Activated T-helper 1 cell treated with anti-CD3 and anti-CD28 coated beads, Interleukin-12 subunit alpha, Interleukin-12 subunit beta, Interleukin-2, Interleukin-4 antibody, amounts not matched to agents 30 ng/mL and 10 ng/mL and 1 ng/mL, durations not matched to agents 14 hours and 24 hours and 36 hours (primary cell): ENCODE results near the gene RBMS3. TPM values are rescaled to one million over a fixed set of nuclear protein-coding genes. Genes with fewer than 3 reads are reported as not detected.
"Not testable (repeated sequence)": the region's sequence is repeated elsewhere in the genome, so short reads cannot be mapped to it uniquely, and the experiment has no call there.

Source experiments
- DNase-seq: peaks from one replicate; pipeline ENCODE4 v3.0.0; 2021; ENCODE audit warnings: low spot score
- H3K27ac Mint-ChIP-seq: one replicate; pipeline ENCODE4 v1.8.0; 2021; ENCODE audit warnings: mild to moderate bottlenecking, mixed read lengths
- H3K27me3 Mint-ChIP-seq: one replicate; pipeline ENCODE4 v1.8.0; 2022; ENCODE audit warnings: mild to moderate bottlenecking, moderate library complexity, mixed read lengths; ENCODE audit not compliant: insufficient read depth
- H3K36me3 Mint-ChIP-seq: one replicate; pipeline ENCODE4 v1.8.0; 2021; ENCODE audit warnings: low read depth, mixed read lengths
- H3K4me1 Mint-ChIP-seq: one replicate; pipeline ENCODE4 v1.8.0; 2021; ENCODE audit warnings: low read depth, mixed read lengths
- H3K4me3 Mint-ChIP-seq: one replicate; pipeline ENCODE4 v1.8.0; 2021; ENCODE audit warnings: mild to moderate bottlenecking, moderate library complexity, mixed read lengths
- H3K9me3 Mint-ChIP-seq: one replicate; pipeline ENCODE4 v1.8.0; 2021; ENCODE audit warnings: mixed read lengths
- intact Hi-C: fragments of 100-400 bp; cut with micrococcal nuclease; formaldehyde crosslinking; loops from one replicate; pipeline ENCODE4 v1.15.1; 2024
- total RNA-seq: library from RNA; stranded (reverse); gene quantifications from 2 replicates; pipeline ENCODE4 v1.2.3, GENCODE V29; 2022

Gene RBMS3
- total RNA-seq, 1 donor from 2014 or later = 3.7 TPM

DNA sequence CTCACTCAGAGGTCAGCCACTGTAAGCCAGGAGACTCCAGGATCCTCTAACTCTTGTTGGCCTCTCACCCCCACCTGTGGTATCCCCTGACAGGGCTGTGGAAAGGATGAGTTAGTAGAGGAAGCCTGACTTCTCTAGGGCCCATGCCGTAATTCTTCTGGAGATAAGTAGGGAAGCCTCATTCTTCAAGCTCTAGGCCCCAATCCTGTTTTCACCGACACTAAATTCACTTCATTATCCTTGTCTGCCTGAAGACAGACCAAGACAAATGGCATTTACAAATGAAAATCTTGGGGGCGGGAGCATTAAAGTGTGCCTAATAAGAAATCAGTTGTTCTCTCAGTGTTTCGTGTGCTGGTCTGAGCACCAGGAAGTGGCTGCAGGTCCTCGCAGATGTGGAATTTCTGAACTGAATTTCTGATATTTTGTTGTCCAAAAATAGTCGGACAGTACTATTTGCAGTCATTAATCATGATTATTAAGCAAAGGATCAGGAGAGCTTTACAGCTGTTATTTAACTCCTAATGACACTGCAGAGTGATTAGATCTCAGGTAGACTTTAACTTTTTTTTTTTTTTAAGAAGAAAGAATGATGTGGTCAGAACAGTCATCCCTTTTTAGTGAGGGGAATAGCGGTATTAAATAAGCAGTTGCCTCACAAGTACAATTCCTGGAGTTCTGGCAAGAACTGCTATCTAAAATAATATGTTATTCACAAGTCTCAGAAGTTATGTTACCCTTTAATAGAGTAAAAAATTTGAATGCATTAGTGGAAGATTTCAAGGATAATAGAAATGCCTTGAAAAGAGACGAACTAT lies 58.4 kb downstream of the RBMS3 start:
- Mint-ChIP-seq H3K27ac (no peak overlapping the region), H3K4me3 (no peak overlapping the region), H3K27me3 (no peaks in the 10 kb centered on the region), H3K4me1 (no peaks in the 10 kb centered on the region), H3K36me3 (no peaks in the 10 kb centered on the region), H3K9me3 (no peaks in the 10 kb centered on the region)
- no peak for DNase-seq
- intact Hi-C loops = no loop called here

DNA sequence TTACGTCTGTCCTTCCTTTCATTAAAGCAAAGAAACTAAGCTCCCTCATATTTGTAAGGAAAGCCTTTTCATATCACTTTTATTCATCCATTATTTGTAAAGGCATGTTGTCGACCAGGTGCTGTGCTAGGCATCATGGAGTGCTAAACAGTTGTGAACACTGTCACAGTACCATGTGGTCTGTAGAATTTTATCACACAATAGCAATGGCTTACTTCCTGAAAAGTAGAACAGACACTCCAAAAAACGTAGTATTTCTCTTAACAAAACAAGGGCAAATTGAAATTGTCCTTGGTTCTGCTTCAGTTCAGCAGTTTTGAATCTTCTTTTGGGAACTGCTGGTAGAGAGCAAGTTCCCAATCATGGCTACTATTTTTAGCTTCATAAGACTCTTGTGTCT lies 63.3 kb downstream of the RBMS3 start:
- Mint-ChIP-seq H3K27me3 (peaks cover 5% of the 10 kb centered on the region), H3K4me1 (no peaks in the 10 kb centered on the region), H3K36me3 (no peaks in the 10 kb centered on the region), H3K4me3 (no peak overlapping the region), H3K9me3 (no peaks in the 10 kb centered on the region), H3K27ac (no peak overlapping the region)
- DNase-seq = no peak
- intact Hi-C loops = no loop called here

- H3K27ac Mint-ChIP-seq = no peak overlapping the region
- peaks cover 5% of the 10 kb centered on the region for H3K27me3 Mint-ChIP-seq
- intact Hi-C loops = no loop called here
- no peaks in the 10 kb centered on the region for H3K36me3 Mint-ChIP-seq
- no peaks in the 10 kb centered on the region for H3K4me1 Mint-ChIP-seq
- H3K4me3 Mint-ChIP-seq = no peak overlapping the region
- DNase-seq = no peak
- H3K9me3 Mint-ChIP-seq = no peaks in the 10 kb centered on the region
These were observed 64.1 kb downstream of the RBMS3 start for GRCh38 chr3:29344935-29345334.

- Mint-ChIP-seq H3K27ac (no peak overlapping the region), H3K9me3 (no peaks in the 10 kb centered on the region), H3K4me1 (no peaks in the 10 kb centered on the region), H3K27me3 (peaks cover 5% of the 10 kb centered on the region), H3K36me3 (no peaks in the 10 kb centered on the region), H3K4me3 (no peak overlapping the region)
- intact Hi-C loops = no loop called here
- no peak for DNase-seq
These were observed 64.8 kb downstream of the RBMS3 start for GRCh38 chr3:29345516-29346300.

DNA sequence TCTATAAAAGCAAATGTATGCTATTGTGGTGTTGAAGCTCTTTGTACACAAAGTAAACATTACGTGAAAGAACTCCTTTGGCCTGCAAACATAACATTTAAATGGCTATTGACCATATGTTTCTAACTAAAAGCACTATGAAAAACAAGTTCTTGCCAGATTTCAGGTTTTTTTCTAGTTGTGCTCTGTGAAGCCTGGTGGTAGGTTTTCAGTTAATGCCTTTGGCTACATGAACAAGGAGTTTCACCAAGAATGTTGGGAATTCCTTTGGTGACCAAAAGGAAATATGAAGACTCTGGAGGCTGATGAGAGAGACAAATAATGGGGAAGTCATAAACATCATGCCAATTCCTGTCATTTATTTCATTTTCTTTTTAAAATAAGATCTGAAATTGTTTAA lies 66.0 kb downstream of the RBMS3 start:
- H3K27ac Mint-ChIP-seq = no peak overlapping the region
- no peaks in the 10 kb centered on the region for H3K36me3 Mint-ChIP-seq
- no peaks in the 10 kb centered on the region for H3K4me1 Mint-ChIP-seq
- DNase-seq = no peak
- no peak overlapping the region for H3K4me3 Mint-ChIP-seq
- intact Hi-C loops = no loop called here
- no peaks in the 10 kb centered on the region for H3K9me3 Mint-ChIP-seq
- H3K27me3 Mint-ChIP-seq = peaks cover 5% of the 10 kb centered on the region

GRCh38 chr3:29347412-29347811 lies 66.5 kb downstream of the RBMS3 start:
- Mint-ChIP-seq H3K9me3 (no peaks in the 10 kb centered on the region), H3K4me1 (no peaks in the 10 kb centered on the region), H3K27ac (no peak overlapping the region), H3K36me3 (no peaks in the 10 kb centered on the region), H3K27me3 (peaks cover 5% of the 10 kb centered on the region), H3K4me3 (no peak overlapping the region)
- DNase-seq = no peak
- intact Hi-C loops = no loop called here

DNA sequence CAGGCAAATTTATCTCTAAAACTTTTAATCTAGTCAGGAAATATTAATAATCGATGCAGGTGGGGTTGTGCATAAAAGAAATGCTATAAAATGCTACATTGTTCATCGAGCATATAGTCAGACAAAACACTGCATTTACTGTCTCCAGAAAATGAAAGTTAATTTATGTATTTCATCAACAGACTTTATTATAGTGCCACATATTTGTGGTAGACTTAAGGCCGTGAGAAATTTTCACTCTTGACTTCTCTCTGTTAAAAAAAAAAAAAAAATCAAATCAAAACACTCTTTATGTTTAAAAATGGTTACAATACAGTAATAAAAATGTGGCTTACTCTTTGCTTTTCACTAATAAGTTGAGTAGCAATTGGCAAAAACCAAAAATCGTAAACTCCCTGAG lies 67.4 kb downstream of the RBMS3 start:
- no peak for DNase-seq
- H3K9me3 Mint-ChIP-seq = no peaks in the 10 kb centered on the region

GRCh38 chr3:29349049-29349448 lies 68.2 kb downstream of the RBMS3 start:
- Mint-ChIP-seq H3K27ac (no peak overlapping the region), H3K36me3 (no peaks in the 10 kb centered on the region), H3K4me1 (peaks cover 8% of the 10 kb centered on the region), H3K27me3 (peaks cover 5% of the 10 kb centered on the region), H3K4me3 (no peak overlapping the region), H3K9me3 (no peaks in the 10 kb centered on the region)
- intact Hi-C loops = no loop called here
- no peak for DNase-seq

More for the DNA sequence above, 67.4 kb downstream of the RBMS3 start:
- H3K27ac Mint-ChIP-seq = no peak overlapping the region
- H3K36me3 Mint-ChIP-seq = no peaks in the 10 kb centered on the region
- no peak overlapping the region for H3K4me3 Mint-ChIP-seq
- H3K27me3 Mint-ChIP-seq = peaks cover 5% of the 10 kb centered on the region
- intact Hi-C loops = no loop called here
- peaks cover under 1% of the 10 kb centered on the region for H3K4me1 Mint-ChIP-seq

GRCh38 chr3:29353807-29354206 lies 72.9 kb downstream of the RBMS3 start:
- no peaks in the 10 kb centered on the region for H3K9me3 Mint-ChIP-seq
- intact Hi-C loops = loop anchor here (2.0 to 10.0 kb wide), 2 partner anchors 69 to 439 kb away; no protein-coding TSS in a partner anchor
- H3K4me3 Mint-ChIP-seq = no peak overlapping the region
- no peaks in the 10 kb centered on the region for H3K36me3 Mint-ChIP-seq
- no peak for DNase-seq
- no peak overlapping the region for H3K27ac Mint-ChIP-seq
- H3K4me1 Mint-ChIP-seq = peaks cover 17% of the 10 kb centered on the region
- no peaks in the 10 kb centered on the region for H3K27me3 Mint-ChIP-seq

GRCh38 chr3:29354894-29355293 lies 74.0 kb downstream of the RBMS3 start:
- Mint-ChIP-seq H3K36me3 (no peaks in the 10 kb centered on the region), H3K4me3 (no peak overlapping the region), H3K27ac (no peak overlapping the region), H3K4me1 (peaks cover 17% of the 10 kb centered on the region), H3K9me3 (peaks cover under 1% of the 10 kb centered on the region), H3K27me3 (no peaks in the 10 kb centered on the region)
- intact Hi-C loops = loop anchor here (2.0 to 10.0 kb wide), 2 partner anchors 70 to 440 kb away; no protein-coding TSS in a partner anchor
- no peak for DNase-seq

GRCh38 chr3:29356062-29356461 lies 75.2 kb downstream of the RBMS3 start:
- intact Hi-C loops = loop anchor here (10.0 kb wide), 1 partner anchor 441 kb away; no protein-coding TSS in a partner anchor
- peaks cover 6% of the 10 kb centered on the region for H3K9me3 Mint-ChIP-seq
- H3K36me3 Mint-ChIP-seq = no peaks in the 10 kb centered on the region
- H3K27ac Mint-ChIP-seq = no peak overlapping the region
- H3K27me3 Mint-ChIP-seq = no peaks in the 10 kb centered on the region
- no peak for DNase-seq
- peaks cover 22% of the 10 kb centered on the region for H3K4me1 Mint-ChIP-seq
- no peak overlapping the region for H3K4me3 Mint-ChIP-seq

DNA sequence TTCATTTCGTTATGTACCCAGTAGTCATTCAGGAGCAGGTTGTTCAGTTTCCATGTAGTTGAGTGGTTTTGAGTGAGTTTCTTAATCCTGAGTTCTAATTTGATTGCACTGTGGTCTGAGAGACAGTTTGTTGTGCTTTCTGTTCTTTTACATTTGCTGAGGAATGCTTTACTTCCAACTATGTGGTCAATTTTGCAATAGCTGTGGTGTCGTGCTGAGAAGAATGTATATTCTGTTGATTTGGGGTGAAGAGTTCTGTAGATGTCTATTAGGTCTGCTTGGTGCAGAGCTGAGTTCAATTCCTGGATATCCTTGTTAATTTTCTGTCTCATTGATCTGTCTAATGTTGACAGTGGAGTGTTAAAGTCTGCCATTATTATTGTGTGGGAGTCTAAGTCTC lies 79.4 kb downstream of the RBMS3 start:
- intact Hi-C loops, H3K4me3 Mint-ChIP-seq, H3K4me1 Mint-ChIP-seq, DNase-seq, H3K27me3 Mint-ChIP-seq, H3K36me3 Mint-ChIP-seq, H3K27ac Mint-ChIP-seq: not testable (repeated sequence)
- peaks cover 11% of the 10 kb centered on the region for H3K9me3 Mint-ChIP-seq

- DNase-seq = no peak
- Mint-ChIP-seq H3K4me1 (peaks cover 5% of the 10 kb centered on the region), H3K27ac (no peak overlapping the region), H3K27me3 (peaks cover 1% of the 10 kb centered on the region), H3K4me3 (no peak overlapping the region), H3K9me3 (peaks cover 11% of the 10 kb centered on the region), H3K36me3 (peaks cover 3% of the 10 kb centered on the region)
- intact Hi-C loops = no loop called here
These were observed 82.2 kb downstream of the RBMS3 start for GRCh38 chr3:29363110-29363509.
